ENCODE results near the gene ZAP70.

The ZAP70 gene

DNA sequence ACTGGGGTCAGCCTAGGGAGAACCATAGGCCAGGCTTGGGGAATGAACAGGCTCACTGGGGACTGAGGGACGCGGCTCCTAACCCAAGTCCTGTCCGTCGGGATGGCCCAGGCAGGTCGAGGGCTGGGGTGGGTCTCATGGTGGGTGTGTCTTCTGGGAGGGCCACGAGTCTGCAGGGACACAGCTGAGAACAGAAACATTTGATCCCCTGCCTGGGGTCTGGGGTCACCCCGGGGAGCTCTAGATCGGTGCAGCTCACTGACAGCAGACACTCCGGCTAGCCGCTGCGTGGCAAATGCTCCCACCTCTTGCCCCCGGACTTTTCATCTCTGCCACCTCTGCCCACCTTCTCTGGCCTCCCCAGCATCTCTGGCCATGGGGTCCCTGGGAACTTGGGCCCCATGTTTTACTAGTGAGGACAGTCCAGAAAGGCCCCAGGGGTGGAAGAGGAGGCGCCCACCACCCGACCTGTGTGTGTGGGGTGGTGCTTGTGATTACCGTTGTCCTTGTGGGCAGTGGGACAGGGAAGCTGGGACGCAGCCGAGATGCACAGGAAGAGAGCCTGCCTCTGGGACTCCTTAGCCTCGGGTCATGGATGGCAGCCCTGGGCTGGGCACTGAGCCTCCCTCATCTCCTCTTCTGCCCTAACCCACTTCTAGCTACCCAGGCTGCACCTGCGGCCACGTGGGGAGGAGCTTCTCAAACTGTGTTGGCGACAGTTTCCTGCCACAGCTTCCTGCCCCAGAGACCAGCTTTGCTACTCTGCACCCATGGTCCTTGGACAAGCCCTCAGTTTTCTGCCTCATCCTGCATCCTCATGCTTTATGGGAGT, 4.9 kb downstream of the ZAP70 start:
- no peak for DNase-seq

DNA sequence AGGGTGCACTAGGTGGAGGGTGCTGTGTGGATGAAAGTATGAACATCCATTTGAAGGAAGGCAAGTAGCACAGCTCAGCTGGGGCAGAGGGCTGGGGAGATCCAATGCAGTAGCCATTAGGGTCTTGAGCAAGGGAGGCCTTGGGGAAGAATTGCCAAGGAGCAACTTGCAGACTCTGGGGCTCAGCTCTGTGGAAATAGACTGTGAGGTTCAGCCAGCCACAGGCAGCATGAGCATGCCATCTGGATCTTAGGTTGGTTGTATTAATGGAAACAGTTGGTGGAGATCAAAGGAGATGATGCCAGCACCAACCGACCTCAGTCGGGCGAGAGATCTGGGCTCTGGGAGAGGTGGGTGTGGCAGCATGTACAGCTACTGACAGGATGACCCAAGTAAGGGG, 5.6 kb downstream of the ZAP70 start:
- no peak for DNase-seq

DNA sequence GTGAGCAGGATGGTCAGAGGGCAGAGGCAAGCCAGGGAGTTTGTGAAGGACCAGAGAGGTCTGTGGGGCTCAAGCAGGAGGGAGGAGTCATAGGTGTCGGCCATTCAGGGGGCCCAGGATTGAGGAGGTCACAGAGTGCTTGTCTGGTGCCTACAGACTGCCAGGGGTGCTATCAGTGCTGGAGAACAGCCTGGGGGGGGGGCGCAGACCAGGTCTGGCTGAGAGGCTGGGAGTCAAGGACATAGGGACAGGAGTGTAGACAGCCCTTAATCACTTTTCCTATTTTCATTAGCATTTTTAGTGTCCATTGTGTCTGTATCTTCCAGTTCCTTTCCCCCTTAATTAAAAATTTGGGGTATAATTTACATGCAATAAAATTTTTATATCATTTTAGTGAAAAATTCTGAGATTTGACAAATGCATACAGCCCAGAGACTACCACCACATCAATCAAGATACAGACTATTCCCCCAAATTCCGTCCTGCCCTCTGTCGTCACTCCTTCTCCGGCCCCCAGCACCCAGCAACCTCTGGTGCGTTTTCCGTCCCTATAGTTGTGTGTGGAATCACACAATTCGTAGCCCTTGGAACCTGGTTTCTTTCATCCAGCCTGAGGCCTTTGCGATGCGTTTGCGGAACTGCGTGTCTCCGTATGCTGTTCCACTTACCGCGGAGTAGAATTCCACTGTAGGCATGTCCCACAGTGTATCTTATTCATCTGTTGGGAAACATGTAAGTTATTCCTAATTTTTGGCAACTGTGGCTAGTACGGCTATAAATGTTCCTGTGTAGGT, 6.2 kb downstream of the ZAP70 start:
- DNase-seq = no peak

DNA sequence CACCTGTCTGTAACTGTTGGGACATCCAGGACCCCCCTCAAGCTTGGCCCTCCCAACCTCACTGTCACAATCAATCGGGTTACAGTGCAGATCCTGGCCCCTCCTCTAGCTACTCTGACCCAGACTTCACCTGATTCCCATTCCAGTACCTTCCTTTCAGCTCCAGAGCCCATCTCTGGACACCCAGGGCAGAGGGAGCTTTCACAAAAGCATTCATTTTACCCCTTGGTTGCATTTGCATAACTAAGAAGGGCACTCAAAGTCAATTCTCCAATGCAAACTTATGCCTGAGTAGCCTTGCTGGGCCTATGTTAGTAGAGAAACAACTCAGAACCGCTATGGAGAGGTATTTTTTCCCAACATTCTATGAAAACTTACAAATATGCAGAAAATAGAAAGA, 7.4 kb downstream of the ZAP70 start:
- no peak for DNase-seq

DNA sequence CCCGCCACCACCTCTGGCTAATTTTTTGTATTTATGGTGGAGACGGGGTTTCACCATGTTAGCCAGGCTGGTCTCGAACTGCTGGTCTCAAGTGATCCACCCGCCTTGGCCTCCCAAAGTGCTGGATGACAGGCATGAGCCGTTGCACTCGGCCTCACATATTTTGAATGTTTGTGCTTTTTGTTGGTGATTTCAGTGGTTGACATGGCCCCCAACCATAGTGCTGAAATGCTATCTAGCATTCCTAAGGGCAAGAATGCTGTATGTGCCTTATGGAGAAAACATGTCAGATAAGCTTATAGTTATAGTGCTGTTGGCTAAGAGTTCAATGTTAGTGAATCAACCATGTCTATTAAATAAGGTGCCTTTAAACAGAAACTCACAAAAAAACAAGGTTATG, 8.9 kb downstream of the ZAP70 start:
- no peak for DNase-seq

DNA sequence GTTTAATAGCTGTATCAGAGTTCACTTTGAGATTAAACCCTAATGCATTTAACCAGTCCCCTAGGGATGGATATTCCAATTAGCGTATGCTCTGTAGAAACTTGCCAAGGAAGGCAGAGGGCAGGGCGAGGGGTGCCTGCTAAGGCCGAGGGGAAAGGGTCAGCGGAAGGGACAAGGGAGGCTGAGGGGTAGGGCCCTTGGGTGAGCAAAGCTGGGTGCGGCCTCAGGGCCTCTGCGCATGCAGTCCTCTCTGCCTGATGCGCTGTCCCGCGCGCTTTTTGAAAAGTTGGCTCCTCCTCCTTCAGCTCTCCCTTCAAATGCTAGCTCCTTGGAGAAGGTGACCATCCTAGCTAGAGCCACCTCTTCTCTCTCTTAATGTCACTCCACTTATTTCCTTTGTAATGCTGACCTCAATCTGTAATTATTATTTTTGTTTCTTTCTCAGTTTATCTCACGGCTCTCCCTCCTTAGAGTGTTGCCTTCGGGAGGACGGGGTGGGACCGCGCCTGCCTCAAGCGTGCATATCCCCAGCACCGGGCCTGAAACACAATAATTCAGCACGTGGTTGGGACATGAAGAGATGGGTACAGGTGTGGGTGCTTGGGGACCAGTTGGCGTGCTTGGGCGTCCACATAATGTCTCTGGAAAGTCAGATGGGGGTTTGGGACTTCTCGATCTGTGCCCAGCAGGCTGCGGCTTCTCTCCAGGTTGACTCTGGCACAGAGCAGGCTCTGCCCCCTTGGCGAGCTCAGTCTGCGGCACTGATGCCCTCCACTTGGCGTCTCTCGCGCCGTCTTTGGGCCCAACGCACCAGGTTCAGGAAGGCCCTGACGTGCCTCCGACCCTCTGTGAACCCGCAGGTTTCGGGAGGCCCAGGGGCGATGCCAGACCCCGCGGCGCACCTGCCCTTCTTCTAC, 10.0 kb downstream of the ZAP70 start:
- DNase-seq = no peak

DNA sequence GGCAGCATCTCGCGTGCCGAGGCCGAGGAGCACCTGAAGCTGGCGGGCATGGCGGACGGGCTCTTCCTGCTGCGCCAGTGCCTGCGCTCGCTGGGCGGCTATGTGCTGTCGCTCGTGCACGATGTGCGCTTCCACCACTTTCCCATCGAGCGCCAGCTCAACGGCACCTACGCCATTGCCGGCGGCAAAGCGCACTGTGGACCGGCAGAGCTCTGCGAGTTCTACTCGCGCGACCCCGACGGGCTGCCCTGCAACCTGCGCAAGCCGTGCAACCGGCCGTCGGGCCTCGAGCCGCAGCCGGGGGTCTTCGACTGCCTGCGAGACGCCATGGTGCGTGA, 10.7 kb downstream of the ZAP70 start:
- no peak for DNase-seq

DNA sequence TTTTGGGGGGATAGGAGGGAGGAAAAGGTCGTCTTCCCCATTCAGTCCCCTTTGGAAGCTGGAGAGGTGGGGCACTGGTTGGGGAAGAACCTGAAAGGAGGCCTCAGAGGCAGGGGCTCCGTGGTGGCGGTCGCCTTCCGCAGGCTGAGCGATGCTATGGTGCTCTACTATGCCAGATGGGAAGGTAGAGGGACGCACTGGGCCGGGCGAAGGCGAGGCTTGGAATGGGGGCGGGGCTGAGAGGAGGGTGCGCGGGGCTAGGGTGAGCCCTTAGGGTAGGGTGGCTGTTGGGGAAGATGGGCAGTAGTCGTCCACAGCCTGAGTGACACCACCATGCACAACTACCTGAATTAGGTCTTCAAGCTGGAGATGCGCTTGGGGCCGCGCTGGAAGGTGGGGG, 11.1 kb downstream of the ZAP70 start:
- DNase-seq = no peak

DNA sequence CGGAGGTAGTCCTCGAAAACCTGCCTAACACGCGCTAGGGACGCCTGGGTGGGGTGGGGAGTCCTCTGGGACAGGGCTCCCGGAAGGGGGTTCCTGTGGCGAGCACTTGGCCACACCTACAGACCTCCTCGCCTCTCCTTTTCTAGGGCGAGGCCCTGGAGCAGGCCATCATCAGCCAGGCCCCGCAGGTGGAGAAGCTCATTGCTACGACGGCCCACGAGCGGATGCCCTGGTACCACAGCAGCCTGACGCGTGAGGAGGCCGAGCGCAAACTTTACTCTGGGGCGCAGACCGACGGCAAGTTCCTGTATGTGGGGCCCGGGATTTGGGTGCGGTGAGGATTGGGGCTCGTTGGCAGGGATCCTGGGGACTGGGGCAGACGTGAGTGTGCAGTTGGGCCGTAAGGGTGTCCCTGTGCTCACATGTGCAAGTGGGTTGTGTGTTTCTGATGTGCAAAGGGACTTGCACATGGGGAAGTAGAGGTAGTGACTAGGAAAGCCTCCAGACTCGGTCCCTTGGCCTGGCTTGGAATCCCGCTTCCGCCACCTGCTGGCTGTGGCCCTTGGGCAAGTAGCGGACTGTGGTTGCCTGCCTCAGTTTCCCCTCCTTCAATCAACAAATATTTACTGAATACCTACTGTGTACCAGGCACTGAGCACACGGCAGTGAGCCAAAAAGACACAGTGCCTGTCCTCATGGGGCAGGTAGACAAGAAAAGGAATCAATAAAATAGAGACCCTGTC, 11.7 kb downstream of the ZAP70 start:
- DNase-seq = no peak

DNA sequence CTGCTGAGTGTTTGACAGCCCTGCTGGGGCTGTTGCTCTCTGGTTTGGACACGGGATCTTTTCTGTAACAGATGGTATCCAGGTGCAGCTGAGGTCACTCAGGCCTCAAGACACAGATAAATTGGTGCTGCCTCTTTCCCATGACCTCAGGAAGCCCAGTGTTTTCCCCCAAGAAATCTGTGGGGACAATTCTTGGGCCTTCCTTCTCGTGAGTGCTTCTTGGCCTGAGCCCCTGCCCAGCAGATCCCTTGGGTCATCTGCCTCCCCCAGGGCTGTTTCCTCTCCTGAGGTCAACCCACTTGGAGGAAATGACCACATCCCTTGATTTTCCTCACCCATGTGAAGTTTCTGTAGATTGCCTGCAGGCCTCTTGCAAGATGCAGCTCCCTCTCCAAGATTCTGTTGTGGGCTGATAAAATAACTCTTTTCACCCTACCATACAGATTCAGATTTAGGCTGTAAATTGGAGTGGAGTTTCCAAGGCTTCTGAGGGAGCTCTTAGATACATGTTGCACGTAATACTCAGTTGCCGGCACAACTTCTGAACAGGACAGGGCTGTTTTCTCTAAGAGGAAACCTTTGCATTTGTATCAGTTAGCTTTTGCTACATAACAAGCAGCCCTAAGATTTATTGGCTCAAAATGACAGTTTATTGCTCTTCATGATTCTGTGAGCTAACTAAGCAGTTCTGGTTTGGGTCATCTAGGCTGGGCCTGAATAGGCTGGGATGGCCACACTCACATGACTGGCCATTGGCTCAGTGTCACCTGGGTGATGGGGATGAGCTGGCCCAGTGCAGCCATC, 13.1 kb downstream of the ZAP70 start:
- no peak for DNase-seq

DNA sequence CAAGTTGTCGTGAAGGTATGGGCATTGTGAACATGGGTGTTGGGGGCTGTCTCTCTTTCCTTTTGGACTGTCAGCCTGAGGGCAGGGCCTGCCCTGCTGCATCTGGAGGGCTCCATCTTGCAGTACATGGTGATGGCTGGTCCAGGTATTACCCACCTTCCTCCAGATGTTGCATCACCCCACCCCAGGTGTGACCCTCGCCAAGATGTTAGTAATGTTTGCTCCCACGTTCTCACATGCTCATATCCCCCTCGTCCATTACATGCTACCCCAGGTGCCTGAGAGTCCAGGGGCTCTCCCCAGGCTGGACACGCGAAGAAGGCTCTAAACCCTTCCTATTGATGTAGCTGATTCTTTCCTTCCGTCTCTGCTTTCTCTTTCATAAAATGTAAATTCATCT, 13.9 kb downstream of the ZAP70 start:
- no peak for DNase-seq

DNA sequence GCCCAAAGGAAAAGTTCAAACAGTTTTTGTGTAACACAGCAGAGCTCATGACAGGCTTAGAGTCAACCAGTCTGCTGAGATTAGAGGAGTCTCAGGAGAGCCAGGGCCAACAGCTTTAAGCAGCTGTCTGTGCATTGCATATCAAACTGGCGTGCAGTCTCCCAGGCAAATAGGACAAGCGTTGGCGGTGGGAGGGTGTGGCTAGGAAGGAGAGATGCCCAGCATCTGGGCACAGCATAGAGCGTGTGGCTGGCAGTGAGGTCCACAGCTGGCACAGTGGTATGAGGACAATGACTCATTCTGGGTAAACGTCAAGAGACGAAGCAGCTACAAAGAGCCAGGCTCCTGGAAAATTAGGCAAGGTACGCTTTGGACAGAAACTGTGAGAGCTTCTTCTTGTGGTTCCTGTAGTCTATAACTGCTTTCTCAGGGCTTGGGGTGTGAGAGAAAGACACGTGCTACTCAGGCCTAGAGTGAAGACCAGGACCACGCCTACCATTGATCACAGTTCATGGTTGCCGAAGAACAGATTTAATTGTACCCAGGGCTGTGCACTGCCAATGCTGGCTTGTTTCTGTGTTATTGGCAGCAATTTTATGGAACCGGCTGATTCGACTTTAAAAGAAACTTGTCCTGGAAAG, 14.8 kb downstream of the ZAP70 start:
- no peak for DNase-seq

DNA sequence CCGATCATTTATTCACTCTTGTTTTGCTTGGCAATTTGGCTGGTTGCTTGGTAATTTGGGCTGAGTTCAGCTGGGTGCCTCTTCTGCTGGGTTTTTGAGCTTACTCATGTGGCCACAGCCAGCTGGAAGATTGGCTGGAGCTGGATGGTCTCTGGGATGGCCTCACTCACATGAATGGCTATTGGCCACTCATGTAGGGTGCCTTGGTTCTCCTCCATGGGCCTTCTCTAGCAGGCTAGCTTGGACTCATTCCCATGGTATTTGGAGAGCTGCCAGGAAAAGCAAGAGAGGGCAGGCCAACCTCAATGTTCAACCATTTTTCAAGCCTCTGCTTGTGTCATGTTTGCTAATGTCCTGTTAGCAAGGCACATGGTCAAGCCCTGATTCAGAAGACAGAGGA, 16.9 kb downstream of the ZAP70 start:
- no peak for DNase-seq

DNA sequence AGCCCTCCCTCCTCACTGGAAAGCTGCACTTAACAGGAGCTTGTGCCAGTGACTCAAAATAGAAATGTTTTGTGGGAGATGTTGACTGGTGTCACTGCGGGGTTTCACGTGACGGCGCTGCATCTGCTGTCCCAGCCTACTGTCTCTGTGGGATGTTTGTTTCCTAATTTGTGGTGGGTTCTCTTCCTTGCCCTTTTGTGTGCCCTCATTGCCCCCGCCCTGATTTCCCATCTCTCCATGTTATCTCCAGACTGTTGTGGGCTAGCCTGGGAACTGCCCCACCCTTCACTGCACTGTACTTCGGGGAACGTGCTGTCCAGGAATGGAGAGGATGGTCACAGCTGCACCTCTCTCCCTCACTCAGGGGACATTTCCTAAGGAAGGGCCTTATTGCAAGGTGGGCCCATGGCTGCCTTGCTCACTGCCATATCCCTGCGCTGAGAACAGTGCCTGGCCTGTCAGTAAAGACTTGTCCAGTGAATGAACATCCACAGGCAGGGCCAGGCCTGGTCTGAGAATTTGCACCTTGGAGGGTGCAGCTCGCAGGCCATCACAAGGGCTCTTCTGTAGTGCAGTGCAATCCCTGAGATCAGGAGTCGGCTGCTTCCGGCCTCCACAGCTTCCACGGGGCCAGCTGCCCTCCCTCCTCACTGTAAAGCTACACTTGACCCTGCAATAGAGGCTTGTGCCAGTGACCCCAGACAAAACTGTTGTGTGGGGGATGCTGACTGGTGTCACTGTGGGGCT, 18.1 kb downstream of the ZAP70 start:
- no peak for DNase-seq

DNA sequence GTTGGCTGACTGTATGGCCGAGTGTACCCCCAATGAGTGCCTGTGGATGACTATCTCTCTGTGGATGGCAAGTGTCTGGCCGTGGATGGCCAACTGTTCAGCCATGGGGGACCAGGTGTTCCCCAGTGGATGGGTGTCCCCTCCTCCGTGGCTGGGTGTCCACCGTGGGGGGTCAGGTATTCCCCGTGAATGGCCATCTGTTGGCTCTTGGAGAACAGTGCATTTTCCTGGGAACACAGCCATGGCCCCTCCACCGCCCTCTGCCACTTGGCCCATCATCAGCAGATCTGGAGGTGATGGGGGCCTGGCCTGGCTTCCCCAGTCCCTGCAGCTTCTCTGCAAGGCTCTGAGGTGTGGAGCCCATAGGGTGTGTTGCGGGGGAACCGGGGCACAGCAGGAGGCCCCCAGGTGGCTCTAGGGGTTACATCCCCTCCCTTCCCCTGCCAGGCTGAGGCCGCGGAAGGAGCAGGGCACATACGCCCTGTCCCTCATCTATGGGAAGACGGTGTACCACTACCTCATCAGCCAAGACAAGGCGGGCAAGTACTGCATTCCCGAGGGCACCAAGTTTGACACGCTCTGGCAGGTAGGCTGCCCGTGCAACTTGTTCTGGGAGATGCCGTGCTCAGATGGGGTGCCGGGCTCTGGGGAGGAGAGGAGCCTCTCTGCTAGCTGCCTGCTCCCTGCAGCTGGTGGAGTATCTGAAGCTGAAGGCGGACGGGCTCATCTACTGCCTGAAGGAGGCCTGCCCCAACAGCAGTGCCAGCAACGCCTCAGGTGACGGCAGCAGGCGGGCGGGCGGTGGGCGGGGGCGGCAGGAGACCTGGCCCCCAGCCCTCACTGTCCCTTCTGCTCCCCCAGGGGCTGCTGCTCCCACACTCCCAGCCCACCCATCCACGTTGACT, 19.3 kb downstream of the ZAP70 start:
- no peak for DNase-seq

DNA sequence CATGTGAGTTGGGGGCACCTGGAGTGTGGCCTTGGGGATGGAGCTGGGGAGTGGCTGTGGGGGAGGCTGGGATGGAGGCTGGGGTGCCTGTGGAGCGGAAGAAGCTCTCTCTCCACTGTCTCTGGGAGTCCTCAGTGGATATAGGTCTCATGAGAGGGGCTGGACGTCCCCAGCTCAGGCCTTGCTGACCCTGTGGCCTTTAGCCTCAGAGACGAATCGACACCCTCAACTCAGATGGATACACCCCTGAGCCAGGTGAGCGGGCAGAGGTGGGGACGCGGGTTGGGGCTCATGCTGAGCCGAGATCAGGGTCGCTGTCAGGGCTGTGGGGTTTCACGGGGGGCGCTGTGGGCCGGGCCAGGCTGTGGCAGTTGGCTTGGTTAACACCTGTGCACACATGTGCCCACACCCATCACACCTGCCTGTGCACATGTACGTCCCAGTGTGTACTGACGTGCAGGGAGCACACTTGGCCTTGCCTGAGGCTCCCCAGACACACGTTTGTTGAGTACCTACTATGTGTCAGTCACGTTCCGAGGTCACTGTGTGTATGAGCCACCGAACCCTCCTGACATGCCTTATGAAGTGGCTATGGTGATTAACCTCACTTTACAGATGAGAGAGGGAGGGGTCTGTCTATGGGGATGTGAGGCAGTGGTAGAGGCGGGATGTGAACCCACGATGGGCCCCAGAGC, 20.1 kb downstream of the ZAP70 start:
- no peak for DNase-seq

DNA sequence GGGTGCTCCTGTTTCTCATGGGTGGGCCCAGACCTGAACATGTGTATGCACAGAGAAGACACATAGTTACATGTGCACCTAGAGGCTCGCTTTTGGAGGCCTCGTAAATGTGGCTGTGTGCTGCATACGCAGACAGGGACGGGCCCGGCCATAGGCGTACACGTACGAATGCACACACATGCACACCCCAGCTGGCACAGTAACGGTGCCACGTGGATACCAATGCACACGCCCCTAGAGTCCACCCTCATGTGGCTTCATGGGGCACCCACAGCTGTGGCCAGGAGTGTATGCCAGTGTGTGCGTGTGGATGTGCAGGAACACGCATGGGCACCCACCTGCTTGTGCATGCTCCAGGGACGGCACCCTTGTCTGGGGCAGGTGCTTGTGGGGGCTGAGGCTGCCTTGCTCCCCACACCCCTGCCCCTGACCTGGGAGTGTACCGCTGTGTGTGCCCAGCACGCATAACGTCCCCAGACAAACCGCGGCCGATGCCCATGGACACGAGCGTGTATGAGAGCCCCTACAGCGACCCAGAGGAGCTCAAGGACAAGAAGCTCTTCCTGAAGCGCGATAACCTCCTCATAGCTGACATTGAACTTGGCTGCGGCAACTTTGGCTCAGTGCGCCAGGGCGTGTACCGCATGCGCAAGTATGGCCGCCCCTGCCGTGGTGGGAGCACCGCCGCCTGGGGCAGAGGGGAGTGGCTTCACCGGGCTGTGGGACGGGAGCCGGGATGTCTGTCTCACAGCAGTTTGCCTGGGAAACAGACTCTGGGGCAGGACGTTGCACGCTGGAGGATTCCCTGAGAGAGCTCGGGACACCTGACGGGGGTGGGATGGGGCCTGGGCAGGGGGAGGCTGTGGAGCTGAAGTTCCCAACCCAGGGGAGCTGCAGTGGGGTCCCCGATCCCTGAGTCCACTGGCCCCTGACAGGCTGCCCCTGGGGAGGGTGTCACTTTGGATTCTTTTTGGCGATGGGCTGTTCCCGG, 21.0 kb downstream of the ZAP70 start:
- no peak for DNase-seq

DNA sequence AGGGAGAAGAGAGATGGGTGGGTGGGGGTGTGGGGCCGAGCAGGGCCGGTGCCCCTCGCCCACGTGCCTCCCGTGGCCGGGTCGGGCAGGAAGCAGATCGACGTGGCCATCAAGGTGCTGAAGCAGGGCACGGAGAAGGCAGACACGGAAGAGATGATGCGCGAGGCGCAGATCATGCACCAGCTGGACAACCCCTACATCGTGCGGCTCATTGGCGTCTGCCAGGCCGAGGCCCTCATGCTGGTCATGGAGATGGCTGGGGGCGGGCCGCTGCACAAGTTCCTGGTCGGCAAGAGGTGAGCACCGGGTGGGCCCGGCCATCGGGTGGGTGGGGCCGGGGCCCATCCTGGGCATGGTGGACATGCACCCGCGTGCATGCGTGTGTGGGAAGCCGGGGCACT, 21.8 kb downstream of the ZAP70 start:
- DNase-seq = no peak

Measured in NCI-H774 (cell line).